Iris pigment epithelial cell (primary cell): ENCODE data around the gene EXOC3L4.

Source experiments
- DNase-seq: peaks from one replicate; pipeline ENCODE4 v3.0.0-alpha.2; 2011; ENCODE audit warnings: low read depth

The EXOC3L4 gene

DNA sequence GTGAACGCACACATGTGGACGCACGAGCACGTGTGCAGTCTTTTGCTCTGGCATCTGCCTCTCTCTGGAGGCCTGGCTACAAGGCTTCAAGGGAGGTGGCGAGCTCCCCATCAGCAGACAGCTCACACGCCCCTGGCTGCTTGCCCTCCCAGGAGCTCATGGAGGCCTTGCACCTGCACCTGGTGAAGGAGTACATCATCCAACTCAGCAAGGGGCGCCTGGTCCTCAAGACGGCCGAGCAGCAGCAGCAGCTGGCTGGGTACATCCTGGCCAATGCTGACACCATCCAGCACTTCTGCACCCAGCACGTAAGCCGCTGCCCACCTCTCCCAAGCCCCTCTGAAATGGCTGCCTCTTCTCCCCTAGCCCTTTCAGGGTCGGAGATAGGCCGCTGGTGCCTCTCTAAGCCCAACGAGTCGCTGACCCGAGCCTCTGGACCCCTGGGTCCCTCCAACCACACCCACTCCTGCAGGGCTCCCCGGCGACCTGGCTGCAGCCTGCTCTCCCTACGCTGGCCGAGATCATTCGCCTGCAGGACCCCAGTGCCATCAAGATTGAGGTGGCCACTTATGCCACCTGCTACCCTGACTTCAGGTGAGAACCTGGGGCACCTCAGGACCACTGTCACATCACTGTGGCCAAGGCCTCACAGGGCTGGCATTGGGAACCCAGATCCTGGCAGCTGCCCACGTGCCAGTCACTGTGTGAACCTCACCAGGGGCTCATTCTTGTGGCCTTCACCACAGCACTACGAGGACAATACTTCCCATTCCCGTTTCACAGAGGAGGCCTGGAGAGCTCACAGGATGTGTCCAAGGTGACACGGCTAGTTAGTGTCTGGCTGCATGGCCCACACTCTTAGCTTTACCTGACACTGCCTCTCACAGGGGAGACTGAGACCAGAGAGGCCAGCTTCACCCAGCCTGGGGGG lies 39.0 kb downstream of the EXOC3L4 start:
- no peak for DNase-seq

DNA sequence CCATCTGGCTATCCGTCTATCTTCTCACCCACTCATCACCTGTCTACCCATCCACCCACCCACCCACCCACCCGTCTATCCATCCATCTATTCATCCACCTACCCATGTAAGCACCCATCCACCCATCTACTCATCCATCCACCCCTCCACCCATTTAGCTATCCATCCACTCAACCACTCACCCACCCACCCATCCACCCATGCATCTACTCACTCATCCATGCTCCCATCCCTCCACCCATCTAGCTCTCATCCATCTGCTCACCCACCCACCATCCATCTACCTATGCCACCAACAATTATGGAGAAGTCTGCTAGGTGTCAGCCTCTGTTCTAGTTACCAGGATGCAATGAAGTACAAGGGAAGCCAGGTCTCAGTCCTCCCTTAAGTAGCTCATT lies 39.9 kb downstream of the EXOC3L4 start:
- DNase-seq, result no peak

DNA sequence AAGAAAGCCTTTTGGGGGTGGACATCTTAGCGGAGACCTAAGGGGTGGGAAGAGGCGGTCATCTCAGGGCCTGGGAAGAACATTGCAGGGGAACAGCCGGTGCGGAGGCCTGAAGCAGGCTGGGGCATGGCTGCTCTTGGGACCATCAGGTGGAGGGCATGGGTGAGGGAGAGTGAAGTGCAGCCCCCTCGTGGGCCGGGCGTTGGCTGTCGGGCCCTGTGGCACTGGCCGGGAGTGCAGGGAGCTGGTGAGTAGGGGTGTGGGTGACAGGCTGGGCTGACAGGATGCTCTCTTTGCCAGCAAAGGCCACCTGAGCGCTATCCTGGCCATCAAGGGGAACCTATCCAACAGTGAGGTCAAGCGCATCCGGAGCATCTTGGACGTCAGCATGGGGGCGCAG lies 40.4 kb downstream of the EXOC3L4 start:
- DNase-seq, result no peak

DNA sequence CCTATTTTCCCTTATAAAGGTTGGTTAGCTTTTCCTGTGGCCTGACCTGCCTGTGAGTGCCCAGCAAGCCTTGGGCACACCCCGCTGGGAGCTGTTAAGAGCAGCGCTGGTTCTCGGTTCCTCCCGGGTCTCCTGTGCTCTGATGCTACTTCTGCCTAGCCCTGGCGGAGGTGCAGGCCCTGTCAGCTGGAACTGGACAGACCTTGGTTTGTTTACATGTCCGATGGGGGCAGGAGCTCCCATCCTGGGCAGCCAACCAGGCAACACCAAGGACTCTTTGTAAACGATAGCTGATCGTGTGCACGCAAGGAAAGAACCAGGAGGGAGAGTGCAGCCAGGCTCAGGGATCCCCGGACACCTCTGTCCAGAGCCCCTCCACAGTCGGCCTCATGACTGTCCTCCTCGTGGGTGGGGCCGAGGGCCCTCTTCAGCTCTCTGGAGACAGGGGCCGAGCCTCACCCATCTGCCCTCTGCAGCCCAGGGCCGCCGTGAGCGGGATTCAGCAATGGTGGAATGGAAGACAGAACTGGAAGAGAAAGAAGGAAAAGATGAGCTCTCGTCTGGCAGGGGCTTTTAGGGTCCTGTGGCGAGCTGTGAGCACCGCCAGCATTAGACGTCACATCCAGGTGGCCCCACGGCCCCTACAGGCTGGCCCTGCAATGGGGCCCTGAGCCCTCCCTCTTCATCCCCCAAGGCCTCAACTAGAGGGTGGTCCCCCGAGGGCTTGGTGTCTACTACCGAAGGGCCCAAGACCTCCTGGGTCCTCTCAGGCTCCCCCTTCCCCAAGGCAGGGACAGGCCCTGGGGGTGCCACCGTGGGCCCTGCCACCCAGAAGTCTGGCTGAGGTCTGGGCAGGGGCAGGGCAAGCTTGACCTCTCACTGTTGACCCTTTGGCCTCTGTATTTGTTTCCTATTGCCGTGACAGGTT lies 41.1 kb downstream of the EXOC3L4 start:
- DNase-seq, result no peak

DNA sequence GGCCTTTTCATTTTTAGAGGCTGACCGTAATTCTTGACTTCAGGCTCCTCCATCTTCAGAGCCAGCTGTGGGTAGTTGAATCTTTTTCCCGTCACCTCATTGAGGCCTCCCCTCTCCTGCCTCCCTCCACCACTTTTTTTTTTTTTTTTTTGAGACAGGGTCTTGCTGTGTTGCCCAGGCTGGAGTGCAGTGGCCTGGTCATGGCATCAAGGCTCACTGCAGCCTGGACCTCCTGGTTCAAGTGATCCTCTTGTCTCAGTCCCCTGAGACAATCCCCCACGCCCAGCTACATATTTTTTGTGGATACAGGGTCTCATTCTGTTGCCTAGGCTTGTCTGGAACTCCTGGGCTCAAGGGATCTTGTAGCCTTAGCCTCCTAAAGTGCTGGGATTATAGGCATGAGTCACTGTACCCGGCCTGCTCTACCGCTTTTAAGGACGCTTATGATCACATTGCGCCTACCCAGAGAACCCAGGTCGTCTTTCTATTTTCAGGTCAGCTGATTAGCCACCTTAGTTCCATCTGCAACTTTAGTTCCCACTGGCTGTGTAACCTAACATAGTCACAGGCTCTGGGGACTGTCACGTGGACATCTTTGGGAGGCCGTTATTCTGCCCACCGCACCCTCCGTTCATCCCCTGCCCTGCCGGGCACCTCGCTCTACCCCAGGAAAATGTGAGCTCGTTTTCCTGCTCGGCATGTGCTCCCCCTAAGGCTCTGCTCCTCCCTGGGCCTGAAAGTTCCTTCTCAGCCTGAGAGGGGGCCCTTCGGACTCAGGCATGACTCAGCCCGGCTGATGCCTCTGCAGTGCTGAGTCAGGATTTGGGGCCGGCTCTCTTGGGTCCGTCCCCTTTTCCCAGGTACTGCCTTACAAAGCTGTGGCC lies 42.1 kb downstream of the EXOC3L4 start:
- peak; percentile 75 for DNase-seq

DNA sequence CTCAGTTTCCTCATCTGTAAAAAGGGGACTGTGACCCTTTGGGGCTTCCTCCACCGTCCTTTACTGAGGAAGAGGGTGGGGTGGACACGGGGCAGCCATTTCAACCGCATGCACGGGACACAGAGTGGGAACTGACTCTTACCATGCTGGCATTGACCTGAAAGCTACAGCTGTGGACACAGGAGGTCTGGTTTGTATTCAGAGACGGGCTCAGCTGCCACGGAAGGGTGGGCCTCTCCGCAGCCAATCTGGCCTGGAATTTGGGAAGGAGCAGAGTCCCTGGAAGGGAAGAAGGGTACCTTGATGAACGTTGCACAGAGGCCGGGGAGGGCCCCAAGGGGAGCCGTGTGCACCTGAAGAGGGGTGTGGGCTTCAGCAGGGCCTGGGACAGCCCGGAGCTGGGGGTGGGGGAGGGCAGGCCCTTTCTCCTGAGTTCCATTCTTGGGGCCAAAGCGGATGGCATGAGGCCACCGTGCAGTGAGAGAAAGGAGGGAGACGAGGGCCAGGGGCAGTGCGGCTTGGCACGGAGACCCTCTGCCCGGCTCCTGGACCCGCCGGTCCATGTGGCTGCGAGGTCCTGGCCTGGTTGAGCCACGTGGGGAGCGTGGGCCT lies 43.3 kb downstream of the EXOC3L4 start:
- no peak for DNase-seq

DNA sequence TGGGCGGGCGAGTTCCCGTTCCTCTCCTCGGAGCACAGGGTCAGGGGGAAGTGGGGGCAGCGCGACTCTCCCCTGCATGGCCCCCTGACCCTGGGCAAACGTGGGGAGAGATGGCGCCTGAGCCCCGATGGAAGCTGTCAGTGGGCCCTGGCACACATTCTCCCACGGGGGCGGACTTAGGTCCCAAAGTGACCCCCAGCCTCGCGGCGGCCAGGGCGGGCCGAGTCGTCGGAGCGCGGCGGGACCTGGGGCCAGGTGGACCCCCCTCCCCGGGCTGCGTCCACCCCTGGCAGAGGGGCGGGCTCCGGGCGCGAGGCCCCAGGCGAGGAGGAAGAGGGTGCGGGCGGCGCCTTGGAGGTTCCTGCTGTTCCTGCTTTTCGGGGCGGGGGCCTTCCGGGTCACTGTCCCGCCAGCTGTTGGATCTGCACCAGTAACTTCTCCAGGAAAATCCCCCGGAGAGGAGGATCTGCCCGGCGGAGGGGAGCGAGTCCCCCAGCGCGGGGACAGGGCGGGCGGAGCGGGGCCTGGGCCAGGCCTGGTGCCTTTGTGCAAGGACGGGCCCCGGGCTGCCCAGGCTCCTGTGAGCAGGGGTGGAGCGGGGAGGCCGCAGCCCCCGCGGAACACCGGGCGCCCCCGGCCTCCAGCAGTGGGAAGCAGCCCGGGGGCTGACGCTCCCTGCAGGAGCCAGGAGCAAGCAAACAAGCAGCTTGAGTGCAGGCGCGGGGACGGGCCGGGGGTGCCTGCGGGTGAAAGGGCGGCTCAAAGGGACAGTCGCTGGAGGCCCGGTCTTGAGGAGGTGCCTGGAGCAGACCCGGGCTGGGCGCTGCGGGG lies 44.0 kb downstream of the EXOC3L4 start:
- no peak for DNase-seq

DNA sequence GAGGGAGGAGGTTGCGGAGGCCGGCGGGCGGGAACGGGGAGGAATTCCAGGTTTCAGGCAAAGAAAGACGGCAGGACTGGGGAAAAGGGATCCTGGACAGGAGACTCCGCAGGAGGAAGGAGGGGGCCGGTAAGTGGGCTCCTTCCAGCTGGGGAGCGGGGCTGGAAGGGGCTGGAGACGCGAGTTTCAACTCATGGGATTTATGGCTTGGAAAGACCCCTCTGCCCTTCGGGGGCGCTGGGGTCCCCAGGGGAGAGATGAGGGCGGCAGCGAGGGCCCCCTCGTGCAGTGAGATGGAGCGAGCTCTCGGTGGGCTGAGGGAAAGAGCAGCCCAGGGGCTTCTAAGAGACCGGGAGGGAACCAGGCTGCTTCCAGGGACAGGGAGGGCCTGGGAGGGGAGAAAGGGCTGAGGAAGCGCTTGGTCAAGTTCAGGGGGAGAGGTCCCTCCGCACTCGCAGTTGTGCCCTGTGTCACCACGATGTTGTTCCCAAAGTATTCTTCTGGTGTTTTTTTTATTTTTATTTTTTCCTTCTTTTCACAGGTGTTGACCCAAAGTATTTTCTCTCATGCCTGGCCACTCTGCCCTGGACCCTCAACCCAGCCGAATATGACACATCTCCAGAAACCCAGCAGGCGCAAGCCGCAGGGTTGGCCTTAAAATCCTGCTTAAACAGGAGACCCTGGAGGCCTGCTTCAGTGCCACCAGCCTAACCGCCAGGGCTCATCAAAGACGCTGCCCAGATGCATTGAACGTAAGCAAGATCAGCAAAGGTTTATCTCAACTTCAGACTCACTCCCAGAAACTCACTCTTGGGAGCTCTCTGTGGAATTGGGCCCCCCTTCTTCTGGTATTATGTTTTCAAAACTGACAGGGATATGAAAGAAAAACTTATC lies 44.9 kb downstream of the EXOC3L4 start:
- DNase-seq, result no peak

DNA sequence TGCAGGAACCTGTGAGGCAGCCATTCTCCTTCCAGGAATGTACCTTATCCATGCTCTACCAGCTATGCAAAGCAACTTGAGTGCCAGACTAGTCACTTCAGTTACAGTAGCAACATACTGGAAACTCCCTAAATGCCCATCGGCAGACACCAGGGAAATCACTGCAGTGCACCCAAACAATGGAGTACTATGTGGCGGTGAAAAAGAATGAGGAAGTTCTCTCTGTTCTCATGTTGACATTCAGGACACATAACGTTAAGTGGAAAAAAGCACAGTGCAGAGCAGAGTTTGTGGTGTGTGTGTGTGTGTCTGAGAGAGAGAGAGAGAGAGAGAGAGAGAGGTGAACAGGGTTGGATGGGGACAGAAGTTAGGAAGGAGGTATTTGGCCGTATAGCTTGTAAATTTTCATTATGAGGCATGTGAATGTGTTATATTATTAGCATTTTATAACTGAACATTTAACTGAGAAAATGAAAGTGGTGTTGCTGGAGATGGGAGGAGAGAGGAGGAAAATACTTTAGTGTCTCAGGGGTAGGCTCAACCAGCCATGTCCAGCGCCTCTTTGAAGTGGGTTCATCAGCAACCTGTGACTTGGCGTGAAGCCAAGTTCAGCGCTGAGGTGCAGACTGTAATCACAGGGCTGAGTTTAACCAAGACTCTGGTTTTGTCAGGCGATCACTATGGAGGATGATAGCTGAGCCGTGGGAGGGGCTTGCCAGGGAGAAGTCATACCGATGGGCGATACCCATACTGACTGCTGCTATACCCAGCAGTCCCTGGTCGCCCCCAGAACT lies 46.0 kb downstream of the EXOC3L4 start:
- DNase-seq, result no peak

DNA sequence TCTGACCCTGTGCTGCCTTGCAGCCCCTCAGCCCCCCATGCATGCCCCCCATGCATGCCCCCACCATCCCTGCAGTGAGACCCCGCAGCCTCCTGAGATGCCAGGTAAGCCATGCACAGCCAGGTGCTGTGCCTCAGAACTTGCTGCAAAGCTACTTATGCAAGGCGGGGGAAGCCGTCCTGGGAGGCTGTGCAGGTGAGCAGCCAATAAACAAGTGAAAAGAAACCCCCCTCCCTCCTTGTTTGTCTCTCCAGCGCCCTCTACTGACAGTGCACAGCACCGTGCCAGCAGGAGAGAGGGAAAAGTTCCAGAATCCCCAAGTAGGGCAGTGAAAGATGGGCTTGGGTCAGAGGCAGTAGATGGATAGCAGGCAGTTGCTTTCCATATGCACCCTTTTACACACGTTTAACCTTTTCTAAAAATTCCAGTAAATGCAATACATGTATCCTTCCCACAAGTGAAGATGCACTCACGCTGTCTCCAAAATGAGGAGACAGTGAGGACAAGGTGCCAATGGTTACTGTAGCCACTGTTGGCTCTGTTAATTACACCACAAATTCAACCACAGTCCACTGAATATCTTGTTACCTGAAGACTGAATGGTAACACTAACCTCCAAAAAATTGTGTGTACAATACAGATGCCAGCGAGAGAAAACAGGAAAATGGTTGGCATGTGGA lies 46.7 kb downstream of the EXOC3L4 start:
- DNase-seq, result peak; percentile 34

DNA sequence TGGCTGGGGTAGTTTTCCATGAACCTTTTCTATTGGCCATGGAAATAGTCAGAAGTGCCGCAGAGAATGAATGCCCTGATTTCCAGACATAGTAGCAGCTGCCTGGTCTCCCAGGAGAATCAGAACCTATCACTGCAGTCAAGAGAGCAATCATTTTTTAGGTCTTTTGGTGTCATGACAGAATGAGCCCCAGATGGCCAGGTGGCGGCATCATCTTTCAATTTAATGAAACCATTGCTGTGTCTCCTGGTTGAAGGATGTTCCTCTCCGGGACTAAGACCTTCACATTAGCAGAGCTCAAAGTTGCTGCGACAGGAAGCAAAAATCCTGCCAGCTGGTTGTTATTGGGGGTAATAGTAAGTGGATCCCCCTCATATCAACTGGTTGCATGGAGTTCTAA lies 47.5 kb downstream of the EXOC3L4 start:
- no peak for DNase-seq

DNA sequence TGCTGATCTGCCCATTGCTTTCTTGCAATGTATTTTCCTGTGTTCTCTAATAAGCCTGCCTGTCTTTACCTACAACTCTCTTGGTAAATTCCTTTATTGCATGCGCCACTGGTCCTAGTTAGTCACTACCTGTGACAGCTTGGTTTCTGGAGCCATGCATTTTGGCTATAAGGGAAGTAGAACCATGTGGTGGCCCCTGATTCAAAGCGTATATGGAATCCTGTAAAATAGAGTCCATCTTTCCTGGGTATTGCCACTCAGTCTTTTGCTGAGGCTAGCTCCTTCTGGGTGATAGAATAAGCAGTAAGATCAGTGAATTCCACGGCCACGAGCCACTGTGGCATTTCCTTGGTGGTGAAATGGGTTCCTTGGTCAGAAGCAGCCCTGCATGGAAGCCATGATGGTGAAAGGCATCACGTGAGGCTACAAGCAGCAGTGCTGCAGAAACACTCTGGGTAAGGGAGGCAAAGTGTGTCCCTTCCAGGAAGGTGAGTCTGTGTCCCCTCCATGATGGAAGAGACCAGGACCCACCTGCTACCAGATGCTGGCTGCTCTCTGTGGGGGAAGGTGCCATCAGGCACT lies 48.3 kb downstream of the EXOC3L4 start:
- DNase-seq, result no peak

DNA sequence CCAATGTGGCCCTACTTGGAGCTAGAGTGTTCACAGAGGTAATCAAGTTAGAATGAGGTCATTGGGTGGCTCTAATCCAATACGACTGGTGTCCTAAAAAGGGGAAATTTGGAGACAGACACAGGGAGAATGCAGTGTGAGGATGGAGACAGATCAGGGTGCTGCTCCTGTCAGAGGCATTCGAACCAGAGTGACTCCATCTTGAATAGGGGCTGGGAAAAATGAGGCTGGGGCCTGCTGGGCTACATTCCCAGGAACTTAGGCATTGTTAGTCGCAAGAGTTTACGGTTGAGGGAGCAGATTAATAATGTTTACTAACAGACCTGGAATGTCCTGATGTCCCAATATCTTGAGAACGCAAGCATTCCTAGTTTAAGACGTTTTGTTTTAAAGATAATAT lies 49.0 kb downstream of the EXOC3L4 start:
- peak; percentile 44 for DNase-seq

DNA sequence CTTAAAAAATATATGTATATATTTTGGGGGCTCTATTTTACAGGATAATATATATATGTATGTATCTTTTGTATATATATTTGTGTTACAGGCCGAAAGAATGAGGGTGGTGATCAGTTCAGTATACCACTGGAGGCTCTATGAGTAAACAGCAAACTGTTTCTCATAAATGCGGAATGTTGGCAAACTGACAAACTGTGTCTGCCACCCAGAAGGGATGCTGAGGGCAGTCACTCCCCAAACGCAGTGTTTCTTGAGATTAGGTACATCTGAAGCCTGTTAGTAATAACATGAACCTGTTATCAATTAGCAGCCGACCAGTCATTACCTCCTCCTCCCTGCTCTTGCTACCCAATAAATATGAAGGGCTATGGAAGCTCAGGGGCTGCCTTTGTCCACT lies 49.6 kb downstream of the EXOC3L4 start:
- peak; percentile 29 for DNase-seq

DNA sequence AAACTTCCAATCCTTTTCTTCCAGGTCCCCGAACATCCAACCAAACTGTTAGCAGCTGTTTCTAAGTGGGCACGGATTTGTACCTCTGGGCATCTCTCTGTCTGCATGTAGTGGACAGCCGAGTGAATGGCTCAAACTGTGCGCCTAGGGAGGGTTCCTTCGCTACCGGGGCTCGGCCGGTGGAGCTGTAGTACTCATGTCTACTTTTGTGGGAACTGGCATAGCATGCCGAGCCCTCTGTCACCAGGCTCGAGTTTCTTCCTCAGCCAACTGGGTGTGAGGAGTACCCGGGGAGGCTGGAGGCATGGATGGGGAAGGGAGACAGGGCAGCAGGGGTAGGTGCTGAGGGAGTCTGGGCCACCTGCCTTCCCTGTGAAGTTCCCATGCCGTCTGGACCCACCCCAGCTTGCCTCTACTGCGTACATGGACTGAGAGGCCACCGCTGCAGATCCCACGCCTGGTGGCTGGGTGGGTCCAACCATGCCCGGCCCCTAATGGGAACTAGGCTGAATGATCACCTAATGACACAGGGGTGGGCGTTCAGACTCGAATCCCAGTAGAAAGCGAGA lies 51.7 kb downstream of the EXOC3L4 start:
- DNase-seq, result no peak

DNA sequence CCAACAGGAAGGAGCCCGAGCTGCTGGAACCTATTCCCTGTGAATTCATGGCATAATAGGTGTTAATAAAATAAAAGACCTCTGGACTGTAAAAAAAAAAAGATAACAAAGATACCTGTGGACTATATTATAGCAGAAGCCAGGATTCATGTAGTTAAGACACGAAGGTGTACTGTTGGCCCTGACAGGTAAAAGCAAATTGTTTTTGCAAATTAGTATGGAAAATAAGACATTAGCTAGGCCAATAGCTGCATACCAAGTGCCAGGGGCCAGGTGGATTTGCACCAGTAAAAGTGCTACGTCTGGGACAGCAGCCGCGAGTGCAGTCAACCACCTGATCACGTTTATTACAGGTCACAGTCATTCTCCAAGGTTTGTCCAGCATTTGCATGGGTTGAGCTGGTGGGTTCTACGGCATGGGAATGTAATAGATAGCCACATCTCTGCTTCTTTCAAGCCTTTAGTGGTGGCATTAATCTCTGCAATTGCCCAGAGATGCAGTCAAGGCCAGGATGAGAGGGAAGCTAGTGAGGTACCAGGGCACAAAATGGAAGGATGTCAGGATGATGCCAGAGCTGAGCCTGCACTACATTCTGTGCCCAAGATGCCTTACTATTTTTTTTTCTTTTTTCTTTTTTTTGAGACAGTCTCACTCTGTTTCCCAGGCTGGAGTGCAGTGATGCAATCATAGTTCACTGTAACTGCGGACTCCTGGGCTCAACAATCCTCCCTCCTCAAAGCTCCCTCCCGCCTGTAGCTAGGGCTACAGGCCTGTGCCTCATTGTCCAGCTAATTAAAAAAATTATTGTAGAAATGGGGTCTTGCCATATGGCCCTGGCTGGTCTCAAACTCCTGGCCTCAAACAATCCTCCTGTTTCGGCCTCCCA lies 55.1 kb downstream of the EXOC3L4 start:
- no peak for DNase-seq
